Transverse colon (tissue), 4 donors: Measurements from ENCODE around the gene POR. TPM values are rescaled to one million over a fixed set of nuclear protein-coding genes. Genes with fewer than 3 reads are reported as not detected.

Experiments used
- DNase-seq: peaks from one replicate; pipeline ENCODE4 v3.0.0-alpha.2; 2019
- H3K27ac ChIP-seq, 4 donors: fragments of 200-600 bp; sonication (generic); 2 replicates each; pipeline ENCODE4 v1.5.1; 2016 to 2018; ENCODE audit warnings: inconsistent platforms in 4 of 4
- H3K27me3 ChIP-seq: fragments of 200-600 bp; sonication (generic); 2 replicates; pipeline ENCODE4 v1.5.1; 2017; ENCODE audit warnings: inconsistent platforms
- H3K36me3 ChIP-seq, 4 donors: fragments of 200-600 bp; sonication (generic); 2 replicates each; pipeline ENCODE4 v1.5.1; 2017 to 2019; ENCODE audit warnings: inconsistent platforms in 4 of 4
- H3K4me1 ChIP-seq, 4 donors: fragments of 200-600 bp; sonication (generic); 2 replicates each; pipeline ENCODE4 v1.5.1; 2017 to 2020; ENCODE audit warnings: inconsistent platforms in 4 of 4
- H3K4me3 ChIP-seq, 4 donors: fragments of 200-600 bp; sonication (generic); 1 replicate in 1 of 4; 2 replicates in 3 of 4; pipeline versions ENCODE4 v1.5.1 to v1.6.1; 2017 to 2019; ENCODE audit warnings: inconsistent platforms in 4 of 4
- H3K9me3 ChIP-seq, 2 donors: fragments of 200-600 bp; sonication (generic); 2 replicates each; pipeline ENCODE4 v1.5.1; 2017 to 2019; ENCODE audit warnings: inconsistent platforms in 2 of 2
- CTCF ChIP-seq, 5 experiments: fragments of 200-600 bp in 3 of 5; fragments of 450-650 bp in 2 of 5; sonication (generic) in 3 of 5; IDR thresholded peaks; 1 replicate in 2 of 5; 2 replicates in 3 of 5; pipeline ENCODE4 v1.5.1; 2016 to 2017; ENCODE audit warnings: antibody characterized with exemption in 5 of 5, inconsistent platforms in 3 of 5, mild to moderate bottlenecking in 2 of 5, moderate library complexity in 1 of 5
- EP300 ChIP-seq: sonication (generic); formaldehyde crosslinking; IDR thresholded peaks from one replicate; pipeline ENCODE4 v1.6.1; 2017; ENCODE audit warnings: antibody characterized with exemption, low read depth
- POLR2A ChIP-seq: fragments of 450-650 bp; IDR thresholded peaks from one replicate; pipeline ENCODE4 v1.6.1; 2016; ENCODE audit warnings: antibody characterized with exemption, mild to moderate bottlenecking, moderate library complexity
- POLR2AphosphoS5 ChIP-seq, 3 donors: sonication (generic); formaldehyde crosslinking; IDR thresholded peaks; one replicate each; pipeline ENCODE4 v1.6.1; 2016; ENCODE audit warnings: antibody characterized with exemption in 3 of 3
- whole genome bisulfite sequencing, 2 donors: methylation state at CpG; one replicate each; pipeline ENCODE4 v1.1.5; 2018; ENCODE audit warnings: low coverage in 1 of 2; 5-methylcytosine and 5-hydroxymethylcytosine counted together
- in situ Hi-C, 4 donors: fragments of 200-750 bp; cut with MboI; loops; one replicate each; pipeline versions ENCODE4 v1.15.0 to v1.15.1; 2017; ENCODE audit warnings: low sequenced_read_pairs in 3 of 4, low pct_ligation_motif_present in 1 of 4, low pct_unique_long_range_greater_than_20kb in 1 of 4
- intact Hi-C: fragments of 100-400 bp; cut with DNase I; formaldehyde crosslinking; loops from one replicate; pipeline ENCODE4 v1.15.1; 2023; ENCODE audit warnings: low total_unique reads
- total RNA-seq, 4 donors: library from RNA; depleted of rRNA; stranded (reverse); fragments of >200 nt; gene quantifications; one replicate each; pipeline ENCODE4 v1.1.0, GENCODE V29; 2016

Gene POR
- total RNA-seq, 4 donors from 2014 or later = 95.9 to 200 (median 149) TPM

GRCh38 chr7:75987026-75987804 lies 72.3 kb downstream of the POR start:
- intact Hi-C loops = no loop called here
- in situ Hi-C loops = no loop called here

GRCh38 chr7:75987805-75988567 lies 73.0 kb downstream of the POR start:
- no peak for TF ChIP-seq POLR2AphosphoS5 (IDR thresholded peaks at IDR 0.05)
- no peak for TF ChIP-seq CTCF (IDR thresholded peaks at IDR 0.05)
- TF ChIP-seq EP300 = no peak
- no peak for TF ChIP-seq POLR2A
- 88 to 89% methylated on average over 9 to 30 of the region's 30 CpGs for WGBS, 2 donors
- intact Hi-C loops (no loop called here), in situ Hi-C loops (no loop called here)
- Histone ChIP-seq H3K27ac (no peak overlapping the region), H3K27me3 (no peaks in the 10 kb centered on the region), H3K4me1 (peaks cover 0 to 20% (median 6%) of the 10 kb centered on the region in 4 donors), H3K9me3 (no peaks in the 10 kb centered on the region), H3K4me3 (no peak overlapping the region), H3K36me3 (peaks cover 0 to 28% (median 5%) of the 10 kb centered on the region in 4 donors)
- no peak for DNase-seq

More at GRCh38 chr7:75987026-75987804, 72.3 kb downstream of the POR start:
- H3K27ac ChIP-seq = no peak overlapping the region
- peaks cover 0 to 17% (median 6%) of the 10 kb centered on the region in 4 donors for H3K4me1 ChIP-seq
- WGBS, 2 donors = 92% methylated on average over 32 of the region's 32 CpGs; no CpG with 5 or more reads in 1 of the 2 donors
- no peaks in the 10 kb centered on the region for H3K27me3 ChIP-seq
- no peak for DNase-seq
- H3K4me3 ChIP-seq = no peak overlapping the region
- H3K36me3 ChIP-seq = peaks cover 0 to 28% (median 5%) of the 10 kb centered on the region in 4 donors
- H3K9me3 ChIP-seq = no peaks in the 10 kb centered on the region
- TF ChIP-seq POLR2A = no peak
- TF ChIP-seq CTCF (IDR thresholded peaks at IDR 0.05) = no peak
- no peak for TF ChIP-seq POLR2AphosphoS5 (IDR thresholded peaks at IDR 0.05)
- no peak for TF ChIP-seq EP300

GRCh38 chr7:75988568-75989499 lies 73.9 kb downstream of the POR start:
- intact Hi-C loops (no loop called here), in situ Hi-C loops (no loop called here)
- Histone ChIP-seq H3K4me3 (no peak overlapping the region), H3K36me3 (peaks cover 0 to 23% (median 5%) of the 10 kb centered on the region in 4 donors), H3K27me3 (no peaks in the 10 kb centered on the region), H3K4me1 (peaks cover 6 to 27% (median 14%) of the 10 kb centered on the region in 4 donors), H3K9me3 (no peaks in the 10 kb centered on the region), H3K27ac (peak overlapping the region in 3 of 4 donors; percentile 9 to 50 (median 37))
- WGBS, 2 donors = 83% methylated on average over 17 of the region's 31 CpGs; no CpG with 5 or more reads in 1 of the 2 donors
- DNase-seq = no peak
- TF ChIP-seq CTCF (IDR thresholded peaks at IDR 0.05) (no peak), EP300 (no peak)
